Measurements from ENCODE around the gene MORN1.

Gene MORN1

DNA sequence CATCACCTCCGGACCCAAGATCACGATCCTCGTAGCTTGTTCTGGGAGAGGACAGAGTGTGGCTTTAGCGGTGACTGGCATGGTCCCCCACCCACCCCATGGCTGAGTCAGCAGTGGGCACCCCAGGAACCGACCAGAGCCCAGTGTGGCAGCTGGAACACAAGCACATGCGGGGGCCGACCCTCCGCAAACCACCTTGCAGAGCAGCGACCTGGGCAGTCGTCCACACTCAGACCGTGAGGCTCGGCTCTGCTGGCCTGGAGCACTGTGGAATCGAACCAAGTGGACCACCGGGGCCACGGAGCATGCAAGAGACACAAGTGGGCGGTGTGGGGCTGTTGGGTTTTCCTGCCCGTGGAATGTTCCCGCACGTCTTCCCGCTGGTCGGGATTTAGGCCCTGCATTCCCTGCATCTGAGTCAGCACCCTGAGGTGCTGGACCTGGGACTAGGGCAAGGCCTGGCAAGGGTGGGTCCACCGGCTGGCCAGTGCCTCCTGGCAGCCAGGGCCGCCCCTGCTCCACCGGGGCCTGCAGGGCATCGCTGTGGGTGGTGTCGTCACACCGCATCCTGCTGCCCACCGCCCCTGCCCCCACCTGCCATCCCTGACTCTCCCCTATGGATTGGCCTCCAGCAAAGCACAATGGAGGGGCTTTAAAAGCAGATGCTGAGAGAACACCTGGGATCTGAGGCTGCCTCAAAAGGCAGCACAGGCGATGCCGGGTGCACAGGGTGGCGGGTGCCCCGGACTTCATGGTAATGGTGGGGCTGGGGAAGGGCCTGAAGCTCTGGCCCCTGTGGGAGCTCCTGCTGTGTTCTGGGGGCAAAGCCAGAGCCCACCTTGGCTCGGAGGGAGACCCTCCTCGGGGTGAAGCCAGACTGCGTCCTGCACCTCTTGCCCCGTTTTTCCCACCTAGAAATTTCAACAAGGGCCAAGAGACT is 18.5 kb downstream of the MORN1 start:
- Histone ChIP-seq H3K9me3 (no peaks in the 10 kb centered on the region), H3K4me1 (no peaks in the 10 kb centered on the region), H3K36me3 (no peaks in the 10 kb centered on the region), H3K4me3 (ENCODE audit: low read depth, low read length) (no peak overlapping the region), H3K27me3 (no peaks in the 10 kb centered on the region)
- DNase-seq: no peak
- TF ChIP-seq CTCF (IDR thresholded peaks at IDR 0.05; ENCODE audit: low read depth, low read length): no peak

GRCh38 chr1:2368053-2368744 is 23.2 kb downstream of the MORN1 start:
- no peak overlapping the region for H3K4me3 ChIP-seq (ENCODE audit: low read depth, low read length)
- no peaks in the 10 kb centered on the region for H3K36me3 ChIP-seq
- H3K9me3 ChIP-seq: no peaks in the 10 kb centered on the region
- TF ChIP-seq CTCF (IDR thresholded peaks at IDR 0.05; ENCODE audit: low read depth, low read length): no peak
- no peaks in the 10 kb centered on the region for H3K4me1 ChIP-seq
- H3K27me3 ChIP-seq: no peaks in the 10 kb centered on the region
- DNase-seq: no peak

DNA sequence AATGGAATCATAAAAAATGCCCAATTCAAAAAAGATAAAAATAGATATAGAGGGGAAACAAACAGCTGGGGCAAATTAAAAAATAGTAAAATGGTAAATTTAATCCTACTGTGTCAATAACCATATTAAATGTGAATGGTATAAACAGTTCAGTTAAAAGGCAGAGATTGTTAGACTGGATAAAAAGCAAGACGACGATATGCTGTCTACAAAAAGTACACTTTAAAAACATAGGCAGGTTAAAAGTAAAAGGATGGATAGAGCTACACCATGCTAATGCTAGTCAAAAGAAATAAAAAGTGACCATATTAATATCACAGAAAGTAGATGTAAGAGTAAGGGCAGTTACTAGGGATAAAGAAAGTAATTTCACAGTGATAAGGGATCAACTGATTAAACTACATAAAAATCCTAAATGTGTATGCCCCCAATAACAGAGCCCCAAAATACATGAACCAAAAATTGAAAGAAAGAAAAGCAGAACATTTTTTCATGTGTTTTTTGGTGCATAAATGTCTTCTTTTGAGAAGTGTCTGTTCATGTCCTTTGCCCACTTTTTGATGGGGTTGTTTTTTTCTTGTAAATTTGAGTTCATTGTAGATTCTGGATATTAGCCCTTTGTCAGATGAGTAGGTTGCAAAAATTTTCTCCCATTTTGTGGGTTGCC is 27.4 kb downstream of the MORN1 start:
- no peaks in the 10 kb centered on the region for H3K27me3 ChIP-seq
- TF ChIP-seq CTCF (IDR thresholded peaks at IDR 0.05; ENCODE audit: low read depth, low read length): no peak
- no peak overlapping the region for H3K4me3 ChIP-seq (ENCODE audit: low read depth, low read length)
- no peaks in the 10 kb centered on the region for H3K4me1 ChIP-seq
- no peaks in the 10 kb centered on the region for H3K36me3 ChIP-seq
- H3K9me3 ChIP-seq: no peaks in the 10 kb centered on the region
- DNase-seq: no peak

- no peaks in the 10 kb centered on the region for H3K4me1 ChIP-seq
- TF ChIP-seq CTCF (IDR thresholded peaks at IDR 0.05; ENCODE audit: low read depth, low read length): no peak
- no peaks in the 10 kb centered on the region for H3K36me3 ChIP-seq
- no peaks in the 10 kb centered on the region for H3K27me3 ChIP-seq
- no peaks in the 10 kb centered on the region for H3K9me3 ChIP-seq
- no peak for DNase-seq
- H3K4me3 ChIP-seq (ENCODE audit: low read depth, low read length): no peak overlapping the region
Observed at GRCh38 chr1:2360588-2361364, 30.6 kb downstream of the MORN1 start.

DNA sequence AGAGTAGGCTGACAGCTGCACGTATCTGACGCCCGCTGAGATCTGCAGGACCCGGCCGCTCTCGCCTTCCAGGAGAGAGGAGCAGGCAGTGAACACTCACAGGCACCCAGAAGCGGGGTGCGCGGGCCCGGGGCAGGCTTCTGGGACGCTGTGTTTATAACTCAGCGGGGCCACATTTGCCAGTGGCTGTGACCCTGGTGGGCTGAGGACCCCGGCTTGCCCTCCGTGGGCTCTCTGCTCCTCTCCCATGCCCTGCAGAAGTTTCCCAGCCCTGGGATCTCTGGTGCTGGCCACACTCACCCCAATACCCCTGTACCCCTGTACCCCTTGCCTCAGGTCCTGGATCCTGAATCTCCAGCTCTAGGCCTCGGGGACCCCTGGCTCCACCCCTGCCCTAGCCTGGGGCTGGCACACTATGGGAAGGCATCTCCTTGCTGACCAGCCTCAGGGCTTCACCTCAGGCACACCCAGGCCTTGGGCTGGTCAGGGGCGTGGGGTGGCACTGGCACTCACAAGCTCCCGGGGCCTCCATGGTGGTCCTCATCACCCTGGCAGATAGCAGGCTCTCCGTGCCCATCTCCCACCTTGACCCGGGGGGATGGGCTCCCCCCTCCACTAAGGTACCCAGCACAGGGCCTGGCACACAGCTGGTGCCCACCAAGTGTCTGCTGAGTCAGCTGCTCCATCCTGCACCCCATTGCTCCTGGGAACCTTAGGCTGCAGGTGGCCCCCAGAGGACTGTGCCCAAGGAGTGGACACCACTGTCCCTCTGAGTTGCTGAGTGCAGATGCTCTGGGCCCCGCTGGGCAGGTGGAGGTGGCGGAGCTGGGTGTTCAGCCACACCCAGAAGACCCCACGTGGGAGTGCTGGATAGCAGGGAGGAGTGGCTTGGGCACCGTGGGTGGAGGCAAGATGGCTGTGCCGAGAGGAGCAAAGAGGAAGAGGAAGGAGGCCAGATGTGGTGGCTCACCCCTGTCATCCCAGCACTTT is 32.4 kb downstream of the MORN1 start:
- no peak for TF ChIP-seq CTCF (IDR thresholded peaks at IDR 0.05; ENCODE audit: low read depth, low read length)
- Histone ChIP-seq H3K36me3 (no peaks in the 10 kb centered on the region), H3K27me3 (no peaks in the 10 kb centered on the region), H3K4me3 (ENCODE audit: low read depth, low read length) (no peak overlapping the region), H3K4me1 (no peaks in the 10 kb centered on the region), H3K9me3 (no peaks in the 10 kb centered on the region)
- DNase-seq: peak; percentile 2

Measured in BE2C (cell line).